IMR-90 (cell line): Measurements from ENCODE around the gene FAM131B. TPM values are rescaled to one million over a fixed set of nuclear protein-coding genes. Genes with fewer than 3 reads are reported as not detected.

Experiments
- ATAC-seq: fragments of 200-7000 bp; cut with Tn5 transposase; 2 replicates; pipeline ENCODE4 v1.9.1; 2020; ENCODE audit warnings: low read depth, mild to moderate bottlenecking, moderate library complexity
- BruUV-seq: library from RNA; stranded (reverse); fragments of 400-500 nt; replicated peaks from 2 replicates; lab custom pipeline; 2021; lab: Mats Ljungman, UMichigan
- CTCF ChIA-PET: fragments of 300-600 bp; formaldehyde crosslinking; extraction: SDS; loops from one replicate; lab custom pipeline; 2021; ENCODE audit warnings: antibody characterized with exemption; lab: Yijun Ruan, JAX
- POLR2A ChIA-PET: fragments of 300-600 bp; sonication (Branson Sonifier 250); formaldehyde crosslinking; loops from one replicate; lab custom pipeline; 2022; ENCODE audit warnings: antibody characterized with exemption; ENCODE audit not compliant: unreplicated experiment; lab: Charles Lee
- DNase-seq: peaks from one replicate; pipeline ENCODE4 v3.0.0; 2013
- H2AFZ ChIP-seq: replicated peaks from 2 replicates; pipeline ENCODE3; 2013; ENCODE audit warnings: low read length, mild to moderate bottlenecking; ENCODE audit not compliant: poor library complexity
- H2AK5ac ChIP-seq: 2 replicates; pipeline ENCODE4 v1.6.1; 2013; ENCODE audit warnings: low read depth, low read length, inconsistent platforms
- H2AK9ac ChIP-seq: replicated peaks from 2 replicates; pipeline ENCODE3; 2013; ENCODE audit warnings: mild to moderate bottlenecking, low read depth, low read length, moderate library complexity; ENCODE audit not compliant: poor library complexity
- H2BK120ac ChIP-seq: 2 replicates; pipeline ENCODE4 v1.6.1; 2013; ENCODE audit warnings: low read depth, low read length, inconsistent platforms
- H2BK15ac ChIP-seq: 3 replicates; pipeline ENCODE4 v1.6.1; 2013; ENCODE audit warnings: low read depth, low read length, inconsistent platforms
- H2BK20ac ChIP-seq: 2 replicates; pipeline ENCODE4 v1.6.1; 2013; ENCODE audit warnings: low read depth, mild to moderate bottlenecking, inconsistent platforms, low read length, moderate library complexity
- H2BK5ac ChIP-seq: 2 replicates; pipeline ENCODE4 v1.6.1; 2013; ENCODE audit warnings: mild to moderate bottlenecking, low read depth, low read length, inconsistent platforms; ENCODE audit not compliant: poor library complexity, severe bottlenecking
- H3K14ac ChIP-seq: replicated peaks from 2 replicates; pipeline ENCODE4 v1.6.1; 2013; ENCODE audit warnings: low read depth, low read length, inconsistent platforms
- H3K18ac ChIP-seq: 2 replicates; pipeline ENCODE4 v1.6.1; 2013; ENCODE audit warnings: low read depth, low read length, control low read depth
- H3K23ac ChIP-seq: 2 replicates; pipeline ENCODE4 v1.6.1; 2013; ENCODE audit warnings: low read depth, low read length, inconsistent platforms
- H3K27ac ChIP-seq: 2 replicates; pipeline ENCODE4 v1.5.1; 2013; ENCODE audit warnings: mild to moderate bottlenecking, control low read depth, low read length; ENCODE audit not compliant: insufficient read depth
- H3K27me3 ChIP-seq: 2 replicates; pipeline ENCODE4 v1.6.1; 2013; ENCODE audit warnings: low read length; ENCODE audit not compliant: control insufficient read depth, insufficient read depth
- H3K36me3 ChIP-seq: 2 replicates; pipeline ENCODE4 v1.6.1; 2013; ENCODE audit warnings: low read length, mixed read lengths; ENCODE audit not compliant: control insufficient read depth, insufficient read depth
- H3K4ac ChIP-seq: 2 replicates; pipeline ENCODE4 v1.6.1; 2013; ENCODE audit warnings: low read depth, low read length, inconsistent platforms
- H3K4me1 ChIP-seq: 2 replicates; pipeline ENCODE4 v1.6.1; 2013; ENCODE audit warnings: low read length, mixed read lengths; ENCODE audit not compliant: control insufficient read depth, insufficient read depth
- H3K4me2 ChIP-seq: 2 replicates; pipeline ENCODE4 v1.6.1; 2013; ENCODE audit warnings: low read depth, mild to moderate bottlenecking, control low read depth, low read length, moderate library complexity
- H3K4me3 ChIP-seq: 2 replicates; pipeline ENCODE4 v1.5.1; 2013; ENCODE audit warnings: low read depth, mild to moderate bottlenecking, control low read depth, low read length, moderate library complexity; ENCODE audit not compliant: insufficient read depth
- H3K56ac ChIP-seq: 2 replicates; pipeline ENCODE4 v1.6.1; 2013; ENCODE audit warnings: low read length, inconsistent platforms; ENCODE audit not compliant: insufficient read depth; ENCODE audit errors: extremely low read depth
- H3K79me1 ChIP-seq, 2 experiments: 2 replicates each; pipeline ENCODE4 v1.6.1; 2013; ENCODE audit warnings: low read length in 2 of 2, inconsistent platforms in 1 of 2, low read depth in 1 of 2
- H3K9ac ChIP-seq: 2 replicates; pipeline ENCODE4 v1.6.1; 2013; ENCODE audit warnings: low read depth, low read length, control low read depth
- H3K9me1 ChIP-seq: 2 replicates; pipeline ENCODE4 v1.6.1; 2013; ENCODE audit warnings: low read length, inconsistent platforms; ENCODE audit not compliant: insufficient read depth
- H3K9me3 ChIP-seq: 2 replicates; pipeline ENCODE4 v1.6.1; 2013; ENCODE audit warnings: low read length; ENCODE audit not compliant: control insufficient read depth, insufficient read depth
- H4K20me1 ChIP-seq: 2 replicates; pipeline ENCODE4 v1.6.1; 2013; ENCODE audit warnings: low read length, inconsistent platforms; ENCODE audit not compliant: insufficient read depth
- H4K5ac ChIP-seq: 2 replicates; pipeline ENCODE4 v1.6.1; 2013; ENCODE audit warnings: mild to moderate bottlenecking, low read depth, low read length, control low read depth
- H4K8ac ChIP-seq, 2 experiments: 2 replicates each; pipeline ENCODE4 v1.6.1; 2013; ENCODE audit warnings: low read depth in 2 of 2, low read length in 2 of 2, control low read depth in 1 of 2, inconsistent platforms in 1 of 2
- H4K91ac ChIP-seq: 2 replicates; pipeline ENCODE4 v1.6.1; 2013; ENCODE audit warnings: low read depth, low read length, inconsistent platforms; ENCODE audit not compliant: insufficient read depth
- CHD1 ChIP-seq: IDR thresholded peaks from 2 replicates; pipeline ENCODE4 v1.6.1; 2012; ENCODE audit warnings: low read depth, low read length, improper control_type of control experiment
- MAFK ChIP-seq: IDR thresholded peaks from 2 replicates; pipeline ENCODE4 v1.6.1; 2012; ENCODE audit warnings: low read depth, low read length, improper control_type of control experiment
- MAZ ChIP-seq: IDR thresholded peaks from 2 replicates; pipeline ENCODE4 v1.6.1; 2012; ENCODE audit warnings: low read depth, mild to moderate bottlenecking, low read length, improper control_type of control experiment, moderate library complexity, borderline replicate concordance
- MXI1 ChIP-seq: IDR thresholded peaks from 2 replicates; pipeline ENCODE4 v1.6.1; 2012; ENCODE audit warnings: low read depth, mild to moderate bottlenecking, low read length, moderate library complexity, borderline replicate concordance
- NFE2L2 ChIP-seq: fragments of 150-350 bp; IDR thresholded peaks from 2 replicates; pipeline ENCODE4 v1.6.1; 2016; ENCODE audit warnings: low read depth, mild to moderate bottlenecking, low read length
- RFX5 ChIP-seq: IDR thresholded peaks from 2 replicates; pipeline ENCODE4 v1.8.0; 2012; ENCODE audit warnings: low read depth, mild to moderate bottlenecking, low read length, moderate library complexity
- USF2 ChIP-seq: fragments of 150-350 bp; IDR thresholded peaks from 2 replicates; pipeline ENCODE4 v1.6.1; 2017; ENCODE audit warnings: mild to moderate bottlenecking, antibody characterized with exemption, low read length, low read depth
- WGBS, 2 experiments: methylation state at CpG; one replicate each; pipeline versions ENCODE4 v1.1.5 to v1.1.7; 2013; ENCODE audit warnings: missing lambda C conversion rate in 2 of 2; ENCODE audit not compliant: insufficient read length in 1 of 2; ENCODE audit errors: extremely low coverage in 2 of 2; 5-methylcytosine and 5-hydroxymethylcytosine counted together
- dilution Hi-C: fragments of 300-500 bp; cut with HindIII; formaldehyde crosslinking; loops from one replicate; pipeline ENCODE4 v1.14.3; 2018; ENCODE audit warnings: low sequenced_read_pairs; ENCODE audit not compliant: unreplicated experiment
- in situ Hi-C: fragments of 300-500 bp; cut with MboI; formaldehyde crosslinking; loops from 3 replicates; pipeline ENCODE4 v1.14.3; 2019; ENCODE audit warnings: low sequenced_read_pairs, inconsistent platforms, mixed read lengths
- intact Hi-C: fragments of 100-400 bp; cut with micrococcal nuclease; formaldehyde crosslinking; loops from 2 replicates; pipeline ENCODE4 v1.10.0; 2022
- polyA plus RNA-seq, 3 experiments: library from polyadenylated mRNA; depleted of rRNA; stranded (reverse); fragments of >200 nt; gene quantifications; 2 replicates each; pipeline ENCODE4 v1.2.3, GENCODE V29; 2012; ENCODE audit warnings: low replicate concordance in 1 of 3
- total RNA-seq: library from RNA; depleted of rRNA; stranded (reverse); fragments of >200 nt; gene quantifications from 2 replicates; pipeline ENCODE4 v1.2.3, GENCODE V29; 2012

FAM131B gene
- total and polyA plus RNA-seq, 2 of the 4 experiments (the other 2 are of a cell fraction) = 3.4 to 4.3 TPM

- Histone ChIP-seq H3K79me1 (peaks cover 0 to 7% of the 10 kb centered on the region in 2 experiments; a peak in 1 of 4 replicates), H3K4me1 (peaks cover 13% of the 10 kb centered on the region), H3K9ac (no peak overlapping the region), H2AK9ac (no peak overlapping the region), H3K27ac (no peak overlapping the region), H3K36me3 (no peaks in the 10 kb centered on the region), H3K27me3 (no peaks in the 10 kb centered on the region), H4K8ac (no peak overlapping the region), H2BK120ac (no peak overlapping the region), H3K14ac (0 out of 2 replicates have a peak overlapping the region, but pooled peaks have one; percentile 8), H2AK5ac (no peak overlapping the region), H3K56ac (no peak overlapping the region), H3K9me1 (peaks cover 14% of the 10 kb centered on the region; the same call in 1 of the 2 replicates), H3K4me2 (no peak overlapping the region), H3K23ac (no peak overlapping the region), H2BK5ac (no peak overlapping the region), H3K9me3 (no peaks in the 10 kb centered on the region), H4K5ac (no peak overlapping the region), H4K91ac (no peak overlapping the region), H3K4ac (no peak overlapping the region), H3K18ac (no peak overlapping the region), H2BK15ac (no peak overlapping the region), H3K4me3 (no peak overlapping the region), H4K20me1 (no peaks in the 10 kb centered on the region), H2AFZ (peak overlapping the region; percentile 46), H2BK20ac (no peak overlapping the region)
- in situ Hi-C loops = no loop called here
- POLR2A ChIA-PET = no interaction called here
- no peak for TF ChIP-seq NFE2L2
- TF ChIP-seq MXI1 = no peak
- TF ChIP-seq RFX5 = no peak
- no peak for TF ChIP-seq CHD1
- no peak for TF ChIP-seq MAFK
- TF ChIP-seq MAZ = no peak
- no peak for TF ChIP-seq USF2
- intact Hi-C loops = no loop called here
- BruUV-seq = no TSS peak
- DNase-seq = no peak
- dilution Hi-C loops = no loop called here
- CTCF ChIA-PET = interaction anchor here (0.7 kb wide), 1 partner anchor 12 kb away, joined by 4 read pairs; no protein-coding TSS in a partner anchor
- WGBS, 2 experiments = 35% methylated on average over 2 of the region's 4 CpGs; no CpG with 5 or more reads in 1 of the 2 experiments
- ATAC-seq = peak; percentile 19
These were observed 9.6 kb upstream of the FAM131B start for GRCh38 chr7:143372070-143372469.
